ENCODE measurements around the gene KAT14.
A peak's percentile ranks its signal among the peaks of the same experiment; 100 is the strongest.
"Not testable (repeated sequence)": the region's sequence is repeated elsewhere in the genome, so short reads cannot be mapped to it uniquely, and the experiment has no call there.

The KAT14 gene, protein sequence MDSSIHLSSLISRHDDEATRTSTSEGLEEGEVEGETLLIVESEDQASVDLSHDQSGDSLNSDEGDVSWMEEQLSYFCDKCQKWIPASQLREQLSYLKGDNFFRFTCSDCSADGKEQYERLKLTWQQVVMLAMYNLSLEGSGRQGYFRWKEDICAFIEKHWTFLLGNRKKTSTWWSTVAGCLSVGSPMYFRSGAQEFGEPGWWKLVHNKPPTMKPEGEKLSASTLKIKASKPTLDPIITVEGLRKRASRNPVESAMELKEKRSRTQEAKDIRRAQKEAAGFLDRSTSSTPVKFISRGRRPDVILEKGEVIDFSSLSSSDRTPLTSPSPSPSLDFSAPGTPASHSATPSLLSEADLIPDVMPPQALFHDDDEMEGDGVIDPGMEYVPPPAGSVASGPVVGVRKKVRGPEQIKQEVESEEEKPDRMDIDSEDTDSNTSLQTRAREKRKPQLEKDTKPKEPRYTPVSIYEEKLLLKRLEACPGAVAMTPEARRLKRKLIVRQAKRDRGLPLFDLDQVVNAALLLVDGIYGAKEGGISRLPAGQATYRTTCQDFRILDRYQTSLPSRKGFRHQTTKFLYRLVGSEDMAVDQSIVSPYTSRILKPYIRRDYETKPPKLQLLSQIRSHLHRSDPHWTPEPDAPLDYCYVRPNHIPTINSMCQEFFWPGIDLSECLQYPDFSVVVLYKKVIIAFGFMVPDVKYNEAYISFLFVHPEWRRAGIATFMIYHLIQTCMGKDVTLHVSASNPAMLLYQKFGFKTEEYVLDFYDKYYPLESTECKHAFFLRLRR

DNA sequence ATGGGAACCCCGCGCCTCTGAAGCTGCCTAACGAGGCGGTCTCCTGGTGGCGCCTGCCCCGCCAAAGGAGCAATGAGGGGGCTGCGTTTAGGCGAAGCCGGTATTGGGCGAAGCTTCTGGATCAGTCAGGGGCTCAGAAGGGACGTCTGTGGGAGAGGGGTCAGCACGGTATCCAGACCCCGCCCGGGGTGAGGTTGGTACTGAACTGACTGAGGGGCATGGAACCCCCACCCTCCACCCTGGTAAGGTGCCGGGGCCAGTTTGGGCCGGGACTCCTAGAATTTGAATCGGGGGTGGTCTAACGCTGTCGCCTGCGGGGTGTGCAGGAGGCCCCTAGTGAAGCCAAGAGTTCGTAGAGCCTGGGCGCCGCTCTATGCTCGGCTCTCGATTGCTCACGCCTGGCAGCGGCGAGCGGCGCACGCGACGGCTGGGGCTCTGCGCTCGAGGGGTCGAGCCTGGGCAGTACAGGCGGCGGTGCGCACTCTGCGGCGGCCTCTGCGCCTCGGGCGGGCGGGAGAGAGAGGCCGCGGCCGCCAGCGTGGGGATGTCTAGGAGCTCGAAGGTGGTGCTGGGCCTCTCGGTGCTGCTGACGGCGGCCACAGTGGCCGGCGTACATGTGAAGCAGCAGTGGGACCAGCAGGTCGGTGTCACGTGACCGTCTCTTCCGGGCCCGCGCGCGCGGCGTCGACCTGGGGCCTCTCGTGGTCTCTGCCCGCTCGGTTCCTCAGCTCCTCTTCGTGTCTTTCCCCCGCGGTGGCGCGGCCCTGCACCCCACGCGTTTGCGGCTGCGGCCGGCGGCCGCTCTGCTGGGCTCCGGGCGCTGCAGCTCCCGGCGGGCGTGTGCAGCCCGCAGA, at the start of gene KAT14, which contains the start of gene PET117:
KAT14 (plus strand) TSS at position 452 of the 854 bp plus-strand sequence. CDS start 4,798 bp downstream, outside the sequence.
PET117 (plus strand) TSS at position 452 of the 854 bp plus-strand sequence; CDS start at position 545, 93 bp downstream.
- peak; percentile 93 for DNase-seq

DNA sequence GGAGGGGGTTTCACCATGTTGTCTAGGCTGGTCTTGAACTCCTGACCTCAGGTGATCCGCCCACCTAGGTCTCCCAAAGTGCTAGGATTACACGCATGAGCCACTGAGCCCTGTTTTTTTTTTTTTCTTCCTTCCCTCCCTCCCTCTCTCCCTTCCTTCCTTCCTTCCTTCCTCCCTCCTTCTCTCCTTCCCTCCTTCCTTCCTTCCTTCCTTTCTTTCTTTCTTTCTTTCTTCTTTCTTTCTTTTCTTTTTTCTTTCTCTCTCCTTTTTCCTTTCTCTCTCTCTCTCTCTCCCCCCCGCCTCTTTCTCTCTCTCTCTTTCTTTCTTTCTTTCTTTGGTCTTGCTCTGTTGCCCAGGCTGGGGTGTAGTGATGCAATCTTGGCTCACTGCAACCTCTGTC, 49.4 kb upstream of the KAT14 start:
- not testable (repeated sequence) for DNase-seq

GRCh38 chr20:18088841-18089240, 48.8 kb upstream of the KAT14 start:
- not testable (repeated sequence) for DNase-seq

DNA sequence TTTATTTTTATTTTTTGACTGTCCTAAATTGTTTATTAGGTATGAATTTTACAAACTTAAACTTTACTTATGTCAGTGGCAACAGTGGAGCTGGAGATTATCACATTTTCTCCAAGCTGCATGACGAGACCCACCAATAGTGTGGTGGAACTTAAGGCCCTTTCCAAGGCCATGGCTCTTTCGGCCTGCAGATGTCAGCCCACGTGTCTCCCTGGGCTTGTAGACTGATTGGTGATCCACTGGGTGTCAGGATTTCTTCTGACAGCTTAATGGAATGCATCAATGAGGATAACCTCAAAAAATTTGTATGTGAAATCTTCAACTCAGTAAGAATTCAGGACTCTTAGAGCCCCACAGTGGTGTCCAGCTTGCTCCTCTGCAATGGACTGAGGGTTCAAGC, 47.6 kb upstream of the KAT14 start:
- no peak for DNase-seq

DNA sequence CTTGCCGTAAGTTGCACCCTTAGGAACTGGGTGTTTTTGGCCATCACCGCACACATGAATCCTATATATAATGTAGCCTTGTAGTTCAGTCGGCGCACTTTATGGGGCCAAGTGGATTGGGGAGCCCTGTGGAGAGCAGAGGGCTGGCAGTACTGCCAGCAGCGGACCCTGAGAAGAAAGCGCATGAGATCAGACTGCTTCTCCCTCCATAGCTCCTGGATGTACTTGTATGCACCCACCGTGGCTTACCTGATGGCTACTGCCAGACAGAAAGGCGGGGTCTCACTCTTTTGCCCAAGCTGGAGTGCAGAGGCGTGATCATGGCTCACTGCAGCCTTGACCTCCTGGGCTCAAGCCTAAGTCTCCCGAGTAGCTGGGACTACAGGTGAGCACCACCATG, 47.2 kb upstream of the KAT14 start:
- no peak for DNase-seq

DNA sequence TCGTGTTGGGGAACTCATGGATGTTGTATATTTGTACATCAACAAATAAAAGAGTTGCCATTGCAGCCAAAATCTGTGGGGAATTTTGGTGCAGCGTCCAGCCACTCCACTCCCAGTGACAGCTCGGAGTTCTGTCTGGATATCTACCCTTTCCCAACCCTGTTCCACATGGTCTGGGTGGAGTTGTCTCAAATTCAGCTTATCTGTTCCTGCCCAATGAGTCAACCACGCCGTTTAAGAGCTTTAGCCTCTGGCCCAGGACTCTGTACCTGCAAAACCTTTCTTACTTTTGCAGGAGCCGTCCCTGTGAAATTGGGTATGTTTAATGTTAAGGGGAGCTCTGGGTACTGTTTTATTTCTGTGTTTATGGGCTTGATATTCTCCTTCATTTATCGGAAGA, 46.0 kb upstream of the KAT14 start:
- DNase-seq: no peak

DNA sequence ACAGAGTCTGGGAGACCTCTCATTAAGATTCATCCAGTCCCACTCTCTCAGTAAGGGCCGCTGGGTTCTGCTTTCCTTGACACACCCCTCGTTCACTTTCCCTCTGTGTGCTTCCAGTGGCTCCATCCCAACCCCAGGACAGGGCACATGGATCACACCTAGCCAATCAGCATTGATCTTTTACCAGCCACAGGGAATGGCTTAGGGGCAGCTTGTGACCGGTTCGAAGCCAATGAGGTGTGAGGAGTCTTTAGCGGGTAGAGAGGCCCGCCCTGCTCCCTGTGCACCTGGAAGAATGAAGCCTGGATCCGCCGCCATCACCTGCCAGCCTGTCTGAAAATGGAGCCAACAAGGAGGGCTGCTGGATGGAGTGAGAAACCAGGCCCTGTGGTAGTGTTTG, 44.8 kb upstream of the KAT14 start:
- DNase-seq: no peak

DNA sequence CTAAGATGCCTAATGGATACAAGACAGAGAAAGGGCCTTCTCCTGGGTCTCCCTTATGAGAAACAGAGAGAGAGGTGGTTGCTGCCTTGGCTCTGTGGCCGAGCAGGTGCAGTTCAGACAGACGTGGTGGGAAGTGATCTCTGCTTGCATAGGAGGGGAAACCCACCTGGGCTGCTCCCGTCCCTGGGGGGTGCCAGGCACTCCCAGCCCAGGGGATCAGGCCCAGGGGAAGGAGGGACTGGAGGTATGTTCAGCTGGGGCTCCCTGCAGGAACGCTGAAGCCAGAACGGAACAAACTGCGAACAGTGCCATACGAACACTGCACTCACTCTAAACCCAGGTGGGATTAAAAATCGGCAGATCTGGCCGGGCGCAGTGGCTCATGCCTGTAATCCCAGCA, 44.3 kb upstream of the KAT14 start:
- no peak for DNase-seq

DNA sequence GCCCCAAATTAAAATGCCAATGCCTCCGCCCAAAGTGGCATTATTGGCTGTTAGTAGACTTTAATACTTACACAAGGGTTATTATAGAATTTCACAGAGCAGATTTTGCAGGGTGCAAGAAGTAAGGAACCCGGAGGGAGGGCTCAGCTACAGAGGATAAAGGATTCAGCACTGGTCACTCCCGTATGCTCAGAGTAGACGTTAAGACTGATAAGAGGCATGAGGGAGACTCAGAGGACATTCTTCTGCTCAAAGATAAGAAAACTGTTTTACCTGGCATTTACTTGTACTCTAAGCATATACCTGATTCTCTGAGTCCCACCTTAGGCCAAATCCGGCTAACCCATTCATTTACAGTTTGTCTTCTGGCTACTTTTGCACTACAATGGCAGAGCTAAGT, 43.5 kb upstream of the KAT14 start:
- DNase-seq: no peak

DNA sequence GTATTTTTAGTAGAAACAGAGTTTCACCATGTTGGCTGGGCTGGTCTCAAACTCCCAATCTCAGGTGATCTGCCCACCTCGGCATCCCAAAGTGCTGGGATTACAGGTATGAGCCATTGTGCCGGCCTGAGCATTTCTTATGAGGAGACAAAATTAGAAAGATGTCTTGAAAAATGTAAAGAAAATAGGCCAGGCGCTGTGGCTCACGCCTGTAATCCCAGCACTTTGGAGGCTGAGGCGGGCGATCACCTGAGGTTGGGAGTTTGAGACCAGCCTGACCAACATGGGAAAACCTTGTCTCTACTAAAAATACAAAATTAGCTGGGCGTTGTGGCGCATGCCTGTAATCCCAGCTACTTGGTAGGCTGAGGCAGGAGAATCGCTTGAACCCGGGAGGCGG, 37.1 kb upstream of the KAT14 start:
- DNase-seq: not testable (repeated sequence)

GRCh38 chr20:18101125-18101810, 36.4 kb upstream of the KAT14 start:
- peak; percentile 8 for DNase-seq

DNA sequence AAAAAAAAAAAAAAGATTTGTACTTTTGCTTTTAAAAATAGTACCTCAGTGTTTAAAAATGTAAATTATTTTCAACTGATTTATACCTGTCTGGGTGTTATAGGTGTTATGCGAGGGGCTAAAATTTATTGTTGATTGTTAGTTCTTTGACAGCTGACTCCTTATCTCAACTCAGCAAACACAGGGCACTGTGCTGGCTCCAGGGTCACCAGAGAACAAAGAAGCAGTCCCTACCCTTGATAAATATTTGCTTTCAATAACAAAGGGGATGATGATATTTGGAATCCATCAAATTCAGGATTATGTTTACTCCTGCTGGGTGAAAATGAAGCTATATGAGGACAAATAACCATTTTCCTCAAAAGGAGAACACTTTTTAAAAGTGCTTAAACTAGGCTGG, 34.2 kb upstream of the KAT14 start:
- DNase-seq: no peak

- DNase-seq: no peak
These were observed 29.3 kb upstream of the KAT14 start for GRCh38 chr20:18108326-18108725.

DNA sequence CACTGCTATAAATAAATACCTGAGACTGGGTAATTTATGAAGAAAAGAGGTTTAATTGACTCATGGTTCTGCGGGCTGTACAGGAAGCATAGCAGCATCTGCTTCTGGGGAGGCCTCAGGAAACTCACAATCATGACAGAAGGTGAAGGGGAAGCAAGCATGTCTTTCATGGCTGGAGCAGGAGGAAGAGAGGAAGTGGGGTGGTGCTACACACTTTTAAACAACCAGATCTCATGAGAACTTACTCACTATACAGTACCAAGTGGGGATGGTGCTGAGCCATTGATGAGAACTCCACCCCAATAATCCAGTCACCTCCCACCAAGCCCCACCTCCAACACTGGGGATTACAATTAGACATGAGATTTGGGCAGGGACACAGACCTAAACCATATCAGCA, 9.1 kb upstream of the KAT14 start:
- not testable (repeated sequence) for DNase-seq

DNA sequence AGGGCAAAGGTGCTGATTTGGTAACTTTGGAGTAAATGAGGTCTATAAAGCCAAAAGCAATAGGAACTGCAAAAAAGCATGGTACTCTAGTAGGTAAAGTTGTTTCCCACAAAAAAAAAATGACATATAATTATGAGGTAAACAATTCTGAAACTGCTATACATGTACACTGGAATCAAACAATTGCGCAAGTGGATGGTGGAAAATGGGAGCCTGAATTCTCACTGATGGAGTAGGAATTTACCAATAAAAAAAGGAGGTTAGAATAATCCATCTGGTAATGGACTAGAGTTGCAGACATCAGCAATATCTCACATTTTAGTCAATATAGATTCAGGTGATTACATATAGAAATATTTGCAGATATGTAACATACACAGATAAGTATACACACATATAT, 5.0 kb upstream of the KAT14 start:
- no peak for DNase-seq

DNA sequence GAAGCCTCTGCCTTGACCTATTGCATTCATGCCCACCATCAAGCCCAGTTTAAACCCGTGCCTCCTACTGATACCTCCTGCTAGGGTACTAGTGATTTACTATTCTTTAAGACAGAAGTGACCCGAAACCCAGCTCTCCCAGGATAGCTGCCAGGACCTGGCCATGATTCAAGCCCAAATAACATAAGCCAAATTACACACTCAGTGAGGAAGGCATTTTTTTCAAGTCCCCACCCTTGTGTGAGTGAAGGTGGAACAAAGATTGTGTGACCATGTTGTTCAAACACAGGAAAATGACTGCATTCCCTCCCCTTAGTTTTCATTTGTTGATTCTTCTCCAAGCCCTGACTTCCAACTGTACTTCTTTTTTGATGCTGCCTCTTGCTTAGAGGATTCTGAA, 3.7 kb upstream of the KAT14 start:
- no peak for DNase-seq

- DNase-seq: no peak
These were observed 561 bp downstream of the KAT14 start for GRCh38 chr20:18138266-18138582.

GRCh38 chr20:18138639-18139583, 1.2 kb downstream of the KAT14 start:
- DNase-seq: no peak

DNA sequence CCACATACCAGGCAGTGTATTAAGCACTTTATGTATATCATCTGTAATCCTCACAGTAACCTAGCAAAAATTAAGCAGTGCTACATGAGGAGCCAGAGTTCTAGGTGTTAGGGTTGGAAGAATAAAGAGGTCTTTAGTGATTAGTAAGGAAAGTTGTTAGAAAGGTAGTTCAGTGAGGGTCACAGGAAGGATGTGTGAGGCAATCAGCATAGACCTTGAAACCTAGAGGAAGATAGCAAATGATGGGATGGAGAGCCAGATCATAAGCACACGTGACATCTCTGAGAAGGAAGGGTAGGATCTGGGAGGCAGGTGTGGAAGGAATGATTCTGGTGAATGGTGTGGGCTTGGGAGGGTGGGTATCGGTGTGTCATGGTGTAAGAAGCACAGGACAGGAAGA, 2.2 kb downstream of the KAT14 start:
- no peak for DNase-seq

DNA sequence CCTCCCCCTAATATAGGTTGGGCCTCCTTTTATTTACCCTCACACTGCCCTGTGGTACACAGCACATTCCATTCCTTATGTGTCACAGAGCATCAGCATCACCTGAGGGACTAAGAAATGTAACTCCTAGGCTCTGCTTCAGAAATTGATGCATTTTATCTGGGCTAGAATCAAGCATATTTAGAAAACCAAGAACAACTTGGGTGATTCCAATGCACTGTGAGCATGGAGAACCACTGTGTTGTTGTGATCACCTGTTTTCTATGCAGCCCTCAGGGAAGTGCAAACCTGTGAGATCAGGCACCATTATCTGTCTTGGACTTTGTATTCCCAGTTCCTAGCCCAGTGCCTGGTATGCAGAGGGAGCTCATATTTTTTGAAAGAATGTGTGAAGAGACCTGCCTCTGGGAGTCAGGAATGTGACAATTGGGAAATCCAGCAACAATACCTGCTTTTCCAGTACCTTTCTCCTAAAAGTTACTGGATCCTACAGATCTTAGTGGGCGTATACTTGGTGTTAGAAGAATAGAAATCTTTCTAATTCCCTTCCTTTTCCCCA, 7.0 kb downstream of the KAT14 start:
- no peak for DNase-seq

DNA sequence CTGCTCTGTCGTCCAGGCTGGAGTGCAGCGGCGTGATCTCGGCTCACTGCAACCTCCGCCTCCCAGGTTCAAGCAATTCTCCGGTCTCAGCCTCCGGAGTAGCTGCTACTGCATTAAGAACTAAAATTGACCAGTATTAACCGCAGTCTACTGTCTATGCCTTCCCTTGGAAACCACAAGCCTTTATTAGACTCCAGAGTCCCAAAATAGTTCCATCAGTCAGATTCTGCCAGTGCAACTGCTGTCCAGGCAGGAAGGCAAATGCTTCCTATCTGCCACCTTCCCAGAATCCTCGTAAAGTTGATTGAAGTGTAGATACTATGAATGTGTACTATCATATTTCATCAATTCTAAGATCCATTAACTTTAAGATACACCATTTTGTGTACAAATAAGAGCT, 16.7 kb downstream of the KAT14 start:
- no peak for DNase-seq
